AG04450 (cell line): ENCODE results near the gene B4GALT6. TPM values are rescaled to one million over a fixed set of nuclear protein-coding genes. Genes with fewer than 3 reads are reported as not detected.

Experiments used
- CTCF ChIA-PET: fragments of 300-600, 350-600 bp; formaldehyde crosslinking; extraction: SDS; loops from one replicate; lab custom pipeline; 2022; ENCODE audit warnings: antibody characterized with exemption, inconsistent platforms; lab: Charles Lee
- POLR2A ChIA-PET: fragments of 350-600 bp; formaldehyde crosslinking; extraction: SDS; loops from one replicate; lab custom pipeline; 2021; ENCODE audit warnings: antibody characterized with exemption, inconsistent platforms; lab: Yijun Ruan, JAX
- DNase-seq: peaks from one replicate; pipeline ENCODE4 v3.0.0-alpha.2; 2011; ENCODE audit warnings: low read depth, low spot score
- H3K27ac ChIP-seq: one replicate; pipeline ENCODE4 v1.5.1; 2012; ENCODE audit warnings: low read depth, low read length, control low read depth
- H3K27me3 ChIP-seq: one replicate; pipeline ENCODE4 v1.6.0; 2012; ENCODE audit warnings: low read length; ENCODE audit not compliant: control insufficient read depth, insufficient read depth
- H3K4me3 ChIP-seq: 2 replicates; pipeline ENCODE4 v1.5.1; 2011; ENCODE audit warnings: mild to moderate bottlenecking, low read depth, low read length, control low read depth
- H3K9me3 ChIP-seq: 2 replicates; pipeline ENCODE4 v1.5.1; 2012; ENCODE audit warnings: low read length; ENCODE audit not compliant: control insufficient read depth, insufficient read depth
- CTCF ChIP-seq: IDR thresholded peaks from 2 replicates; pipeline ENCODE4 v1.5.1; 2011; ENCODE audit warnings: low read depth, low read length, control low read depth, inconsistent platforms
- polyA plus RNA-seq: library from polyadenylated mRNA; depleted of rRNA; stranded (reverse); fragments of >200 nt; gene quantifications from 2 replicates; pipeline ENCODE4 v1.2.3, GENCODE V29; 2011; rRNA removed

Gene B4GALT6
- polyA plus RNA-seq, 1 experiment = 0.40 TPM

GRCh38 chr18:31577195-31577594 is 107.2 kb downstream of the B4GALT6 start:
- CTCF ChIA-PET = no interaction called here
- Histone ChIP-seq H3K27ac (no peak overlapping the region), H3K4me3 (no peak overlapping the region), H3K27me3 (no peaks in the 10 kb centered on the region), H3K9me3 (no peaks in the 10 kb centered on the region; the same call in 1 of the 2 replicates)
- no peak for TF ChIP-seq CTCF
- no peak for DNase-seq
- POLR2A ChIA-PET = no interaction called here

DNA sequence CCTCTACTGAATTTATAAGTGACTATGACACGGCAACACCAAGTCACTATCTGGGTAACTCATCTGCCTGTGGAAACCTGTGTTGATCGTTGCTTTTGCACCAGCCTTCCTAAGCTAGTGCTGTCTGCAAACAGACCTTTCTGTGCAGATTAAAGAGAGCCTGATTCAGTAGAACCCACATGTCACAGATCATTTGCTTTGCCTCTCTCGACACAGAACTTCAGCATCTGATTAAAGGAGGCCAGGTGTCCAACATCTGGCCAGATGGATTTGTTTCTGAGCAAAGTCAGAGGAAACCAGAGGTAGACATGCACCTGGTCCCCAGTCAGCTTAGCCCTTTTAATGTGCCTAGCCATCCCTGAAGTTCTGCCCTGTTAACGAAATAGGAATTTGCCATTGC is 107.7 kb downstream of the B4GALT6 start:
- ChIA-PET CTCF (no interaction called here), POLR2A (no interaction called here)

GRCh38 chr18:31575515-31576257 is 108.7 kb downstream of the B4GALT6 start:
- H3K9me3 ChIP-seq = no peaks in the 10 kb centered on the region; the same call in 1 of the 2 replicates
- H3K4me3 ChIP-seq = no peak overlapping the region
- H3K27me3 ChIP-seq = no peaks in the 10 kb centered on the region
- ChIA-PET POLR2A (no interaction called here), CTCF (no interaction called here)
- no peak overlapping the region for H3K27ac ChIP-seq
- TF ChIP-seq CTCF = no peak
- no peak for DNase-seq

More for the DNA sequence above, 107.7 kb downstream of the B4GALT6 start:
- TF ChIP-seq CTCF = no peak
- no peak overlapping the region for H3K27ac ChIP-seq
- H3K9me3 ChIP-seq = no peaks in the 10 kb centered on the region; the same call in 1 of the 2 replicates
- DNase-seq = no peak
- no peaks in the 10 kb centered on the region for H3K27me3 ChIP-seq
- no peak overlapping the region for H3K4me3 ChIP-seq

DNA sequence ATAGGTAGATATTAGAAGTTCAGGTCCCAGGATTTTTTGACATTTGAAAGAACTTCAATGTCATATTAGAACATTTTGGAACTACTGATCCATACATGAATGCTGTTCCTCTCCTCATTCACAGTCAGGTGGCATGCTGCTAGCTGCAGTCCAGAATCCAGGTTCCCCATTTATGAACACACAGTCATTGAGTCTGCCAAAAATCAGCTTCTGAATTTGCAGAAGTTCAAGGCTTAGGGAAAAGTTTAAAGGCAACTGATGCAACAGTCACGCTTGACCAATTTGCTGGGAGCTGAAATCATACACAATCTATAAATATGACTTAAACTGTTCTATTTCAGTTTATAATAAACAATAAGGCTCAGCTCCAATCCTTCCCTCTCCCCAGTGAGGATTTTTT is 110.0 kb downstream of the B4GALT6 start:
- Histone ChIP-seq H3K9me3 (no peaks in the 10 kb centered on the region; the same call in 1 of the 2 replicates), H3K27ac (no peak overlapping the region), H3K4me3 (no peak overlapping the region), H3K27me3 (no peaks in the 10 kb centered on the region)
- DNase-seq = no peak
- ChIA-PET POLR2A (no interaction called here), CTCF (no interaction called here)
- TF ChIP-seq CTCF = no peak

Other genes starting within 250 kb of the B4GALT6 start
- not detected in 2 replicates for gene DSG3, start 236.8 kb downstream of the B4GALT6 start, polyA plus RNA-seq
- 0.56 and 0.84 TPM in 2 replicates for gene DSG2, start 186.4 kb downstream of the B4GALT6 start, polyA plus RNA-seq
- gene TTR, start 92.7 kb downstream of the B4GALT6 start, polyA plus RNA-seq = not detected in 2 replicates
- gene SLC25A52, start 76.3 kb upstream of the B4GALT6 start, polyA plus RNA-seq = not detected in 2 replicates